ENCODE results near the gene ABITRAM.

The ABITRAM gene

GRCh38 chr9:108953983-108954574 lies 19.9 kb downstream of the ABITRAM start:
- TF ChIP-seq, protein P1, sequence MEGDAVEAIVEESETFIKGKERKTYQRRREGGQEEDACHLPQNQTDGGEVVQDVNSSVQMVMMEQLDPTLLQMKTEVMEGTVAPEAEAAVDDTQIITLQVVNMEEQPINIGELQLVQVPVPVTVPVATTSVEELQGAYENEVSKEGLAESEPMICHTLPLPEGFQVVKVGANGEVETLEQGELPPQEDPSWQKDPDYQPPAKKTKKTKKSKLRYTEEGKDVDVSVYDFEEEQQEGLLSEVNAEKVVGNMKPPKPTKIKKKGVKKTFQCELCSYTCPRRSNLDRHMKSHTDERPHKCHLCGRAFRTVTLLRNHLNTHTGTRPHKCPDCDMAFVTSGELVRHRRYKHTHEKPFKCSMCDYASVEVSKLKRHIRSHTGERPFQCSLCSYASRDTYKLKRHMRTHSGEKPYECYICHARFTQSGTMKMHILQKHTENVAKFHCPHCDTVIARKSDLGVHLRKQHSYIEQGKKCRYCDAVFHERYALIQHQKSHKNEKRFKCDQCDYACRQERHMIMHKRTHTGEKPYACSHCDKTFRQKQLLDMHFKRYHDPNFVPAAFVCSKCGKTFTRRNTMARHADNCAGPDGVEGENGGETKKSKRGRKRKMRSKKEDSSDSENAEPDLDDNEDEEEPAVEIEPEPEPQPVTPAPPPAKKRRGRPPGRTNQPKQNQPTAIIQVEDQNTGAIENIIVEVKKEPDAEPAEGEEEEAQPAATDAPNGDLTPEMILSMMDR (IDR thresholded peaks at IDR 0.05; ENCODE audit: low read depth, low read length, missing control alignments) = peak; percentile 59
- DNase-seq = peak; percentile 14
- Histone ChIP-seq H3K27ac (no peak overlapping the region), H3K4me3 (ENCODE audit: low read depth, low read length) (no peak overlapping the region), H3K27me3 (replicated peaks) (no peaks in the 10 kb centered on the region), H3K36me3 (replicated peaks) (no peaks in the 10 kb centered on the region)
- in situ Hi-C loops (cut with HindIII; ENCODE audit: low pct_ligation_motif_present, low sequenced_read_pairs) = no loop called here

DNA sequence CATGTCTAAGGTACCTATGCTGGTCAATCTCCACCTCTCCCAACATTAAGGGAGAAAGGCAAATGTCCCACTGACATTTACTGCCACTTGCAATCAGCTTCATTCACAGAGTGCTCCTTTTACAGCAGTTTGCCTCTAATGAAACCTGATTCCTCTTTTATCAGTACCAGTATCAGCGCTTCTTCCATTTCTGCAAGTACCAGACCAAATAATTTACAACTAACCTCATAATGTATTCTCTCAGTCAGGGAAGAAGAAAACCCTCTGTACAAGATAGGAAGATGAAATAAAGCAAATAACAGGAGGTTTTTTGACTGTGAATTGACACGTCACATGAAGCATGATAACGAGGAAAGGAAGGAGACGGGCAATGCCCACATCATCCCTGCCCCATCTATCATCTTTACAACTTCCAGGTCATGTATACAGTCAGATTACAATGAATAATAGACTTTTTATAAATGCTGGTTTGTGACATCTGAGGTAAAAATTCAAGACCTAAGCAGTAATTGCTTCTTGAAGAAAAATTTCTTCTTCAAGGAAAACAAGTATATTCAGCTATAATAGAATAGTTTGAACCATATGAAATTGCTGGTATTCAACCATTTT lies 21.9 kb downstream of the ABITRAM start:
- Histone ChIP-seq H3K27me3 (replicated peaks) (no peaks in the 10 kb centered on the region), H3K27ac (no peak overlapping the region), H3K36me3 (replicated peaks) (peaks cover 6% of the 10 kb centered on the region), H3K4me3 (ENCODE audit: low read depth, low read length) (no peak overlapping the region)
- in situ Hi-C loops (cut with HindIII; ENCODE audit: low pct_ligation_motif_present, low sequenced_read_pairs) = no loop called here
- TF ChIP-seq, protein P1 (IDR thresholded peaks at IDR 0.05; ENCODE audit: low read depth, low read length, missing control alignments) = no peak
- no peak for DNase-seq

- Histone ChIP-seq H3K27me3 (replicated peaks) (no peaks in the 10 kb centered on the region), H3K36me3 (replicated peaks) (peaks cover 9% of the 10 kb centered on the region), H3K4me3 (ENCODE audit: low read depth, low read length) (no peak overlapping the region), H3K27ac (no peak overlapping the region)
- in situ Hi-C loops (cut with HindIII; ENCODE audit: low pct_ligation_motif_present, low sequenced_read_pairs) = no loop called here
- TF ChIP-seq, protein P1 (IDR thresholded peaks at IDR 0.05; ENCODE audit: low read depth, low read length, missing control alignments) = no peak
- no peak for DNase-seq
Observed at GRCh38 chr9:108956631-108957026, 22.4 kb downstream of the ABITRAM start.

- Histone ChIP-seq H3K27me3 (replicated peaks) (no peaks in the 10 kb centered on the region), H3K36me3 (replicated peaks) (peaks cover 15% of the 10 kb centered on the region), H3K27ac (no peak overlapping the region), H3K4me3 (ENCODE audit: low read depth, low read length) (no peak overlapping the region)
- no peak for DNase-seq
- in situ Hi-C loops (cut with HindIII; ENCODE audit: low pct_ligation_motif_present, low sequenced_read_pairs) = no loop called here
- TF ChIP-seq, protein P1 (IDR thresholded peaks at IDR 0.05; ENCODE audit: low read depth, low read length, missing control alignments) = no peak
Observed at GRCh38 chr9:108960331-108960730, 26.1 kb downstream of the ABITRAM start.

DNA sequence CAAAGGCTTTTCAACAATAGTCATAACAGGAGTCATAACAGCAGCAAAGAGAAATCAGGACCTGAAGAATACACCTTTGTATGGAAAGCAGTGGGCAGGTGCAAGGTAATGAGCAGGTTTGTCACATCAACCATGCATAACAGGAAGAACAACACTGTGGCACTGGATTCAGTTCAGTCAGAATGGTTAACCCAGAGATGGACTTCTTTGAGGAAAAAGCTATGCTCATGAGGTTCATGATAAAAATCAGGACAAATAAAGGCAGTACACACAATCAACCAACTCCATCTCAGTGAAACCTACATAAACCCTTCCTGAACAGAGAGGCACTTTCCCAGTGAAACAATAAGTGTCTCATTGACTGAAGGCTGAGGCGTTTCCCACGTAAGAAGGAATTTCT lies 27.0 kb downstream of the ABITRAM start:
- Histone ChIP-seq H3K27ac (no peak overlapping the region), H3K4me3 (ENCODE audit: low read depth, low read length) (no peak overlapping the region), H3K36me3 (replicated peaks) (peaks cover 15% of the 10 kb centered on the region), H3K27me3 (replicated peaks) (no peaks in the 10 kb centered on the region)
- in situ Hi-C loops (cut with HindIII; ENCODE audit: low pct_ligation_motif_present, low sequenced_read_pairs) = no loop called here
- TF ChIP-seq, protein P1 (IDR thresholded peaks at IDR 0.05; ENCODE audit: low read depth, low read length, missing control alignments) = no peak
- no peak for DNase-seq

All from brain microvascular endothelial cell (primary cell).